OCI-LY1 (cell line): ENCODE results near the gene TRIP12.

ENCODE experiments used
- H2AFZ ChIP-seq: fragments of 200-600 bp; sonication (generic), shearing (Covaris generic); 2 replicates; pipeline ENCODE4 v1.6.0; 2014; ENCODE audit warnings: antibody characterized with exemption, mild to moderate bottlenecking, low read length
- H3F3A ChIP-seq: fragments of 200-600 bp; sonication (generic), shearing (Covaris generic); 2 replicates; pipeline ENCODE4 v1.6.0; 2014; ENCODE audit warnings: mild to moderate bottlenecking, antibody characterized with exemption, low read length, moderate library complexity; ENCODE audit not compliant: insufficient read depth
- H3K27ac ChIP-seq: fragments of 200-600 bp; sonication (generic); 2 replicates; pipeline ENCODE4 v1.5.1; 2014; ENCODE audit warnings: low read length, mixed run types, mild to moderate bottlenecking, low read depth; ENCODE audit not compliant: poor library complexity, severe bottlenecking
- H3K27me3 ChIP-seq: fragments of 200-600 bp; sonication (generic); 2 replicates; pipeline ENCODE4 v1.6.0; 2014; ENCODE audit warnings: antibody characterized with exemption, mild to moderate bottlenecking, low read length, moderate library complexity; ENCODE audit not compliant: insufficient read depth
- H3K36me3 ChIP-seq: fragments of 200-600 bp; sonication (generic); 2 replicates; pipeline ENCODE4 v1.6.1; 2014; ENCODE audit warnings: mild to moderate bottlenecking, antibody characterized with exemption, low read length, moderate library complexity, mixed read lengths; ENCODE audit not compliant: insufficient read depth
- H3K4me1 ChIP-seq: fragments of 200-600 bp; sonication (generic); 2 replicates; pipeline ENCODE4 v1.5.1; 2014; ENCODE audit warnings: mild to moderate bottlenecking, low read length, moderate library complexity; ENCODE audit not compliant: insufficient read depth, severe bottlenecking
- H3K4me2 ChIP-seq: fragments of 200-600 bp; sonication (generic), shearing (Covaris generic); 2 replicates; pipeline ENCODE4 v1.6.1; 2014; ENCODE audit warnings: low read length
- H3K4me3 ChIP-seq: fragments of 200-600 bp; sonication (generic); 2 replicates; pipeline ENCODE4 v1.5.1; 2014; ENCODE audit warnings: low read length, low read depth, mild to moderate bottlenecking, mixed read lengths; ENCODE audit not compliant: poor library complexity, severe bottlenecking
- H3K79me2 ChIP-seq: fragments of 200-600 bp; shearing (Covaris generic); 2 replicates; pipeline ENCODE4 v1.6.1; 2016; ENCODE audit warnings: mixed run types, low read length, mixed read lengths; ENCODE audit not compliant: insufficient read depth
- H3K9ac ChIP-seq: fragments of 200-600 bp; sonication (generic), shearing (Covaris generic); 2 replicates; pipeline ENCODE4 v1.6.1; 2014; ENCODE audit warnings: mild to moderate bottlenecking, low read length, mixed read lengths
- H3K9me2 ChIP-seq: fragments of 200-600 bp; sonication (generic), shearing (Covaris generic); 2 replicates; pipeline ENCODE4 v1.6.1; 2014; ENCODE audit warnings: low read depth, mild to moderate bottlenecking, low read length, mixed read lengths
- H3K9me3 ChIP-seq: fragments of 200-600 bp; shearing (Covaris generic); 2 replicates; pipeline ENCODE4 v1.6.1; 2014; ENCODE audit warnings: low read length, mixed read lengths
- H4K20me1 ChIP-seq: fragments of 200-600 bp; sonication (generic), shearing (Covaris generic); 2 replicates; pipeline ENCODE4 v1.6.0; 2016; ENCODE audit warnings: mild to moderate bottlenecking, low read length; ENCODE audit not compliant: insufficient read depth
- CTCF ChIP-seq: fragments of 200-600 bp; sonication (generic), shearing (Covaris generic); IDR thresholded peaks from 2 replicates; pipeline ENCODE4 v1.5.1; 2017; ENCODE audit warnings: mild to moderate bottlenecking, antibody characterized with exemption, low read length, moderate library complexity, mixed read lengths
- EZH2 ChIP-seq: fragments of 200-600 bp; sonication (generic), shearing (Covaris generic); IDR thresholded peaks from 2 replicates; pipeline ENCODE4 v1.8.0; 2017; ENCODE audit warnings: borderline replicate concordance, mixed run types, mild to moderate bottlenecking, antibody characterized with exemption, low read length, moderate library complexity, mixed read lengths

TRIP12 gene

GRCh38 chr2:229775614-229776313 is 146.0 kb downstream of the TRIP12 start:
- TF ChIP-seq CTCF (no peak), EZH2 (no peak)
- Histone ChIP-seq H3K27ac (no peak overlapping the region), H3F3A (no peaks in the 10 kb centered on the region), H3K4me1 (peaks cover 11% of the 10 kb centered on the region), H3K9me2 (no peaks in the 10 kb centered on the region), H3K4me3 (no peak overlapping the region), H3K9ac (no peak overlapping the region), H3K79me2 (no peaks in the 10 kb centered on the region), H3K36me3 (peaks cover 93% of the 10 kb centered on the region), H2AFZ (no peak overlapping the region), H4K20me1 (no peaks in the 10 kb centered on the region), H3K27me3 (no peaks in the 10 kb centered on the region), H3K9me3 (no peaks in the 10 kb centered on the region), H3K4me2 (no peak overlapping the region)

DNA sequence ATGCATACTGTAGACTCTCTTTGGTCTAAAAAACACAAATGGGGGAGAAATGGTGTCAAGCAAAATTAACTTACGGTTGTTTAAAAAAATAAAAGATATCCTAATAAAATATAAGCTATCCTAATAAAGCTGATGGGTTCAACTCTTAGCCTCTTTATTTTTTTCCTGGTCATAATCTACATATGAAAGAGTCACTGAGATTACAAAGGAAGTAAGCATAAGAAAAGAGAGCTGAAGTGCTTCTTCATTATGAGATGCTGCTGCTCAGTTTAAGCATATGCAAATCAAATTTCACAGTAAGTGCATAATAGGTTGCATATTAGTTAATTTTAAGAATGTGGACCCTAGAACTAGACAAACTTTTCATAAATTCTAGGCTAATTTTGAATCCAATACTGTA is 147.6 kb downstream of the TRIP12 start:
- Histone ChIP-seq H4K20me1 (no peaks in the 10 kb centered on the region), H3K9me3 (no peaks in the 10 kb centered on the region), H3K4me3 (no peak overlapping the region), H3K9ac (no peak overlapping the region), H3K9me2 (no peaks in the 10 kb centered on the region), H3K27ac (no peak overlapping the region), H2AFZ (no peak overlapping the region), H3K27me3 (no peaks in the 10 kb centered on the region), H3K79me2 (no peaks in the 10 kb centered on the region), H3F3A (no peaks in the 10 kb centered on the region), H3K4me1 (peaks cover 11% of the 10 kb centered on the region), H3K4me2 (no peak overlapping the region), H3K36me3 (peaks cover 91% of the 10 kb centered on the region)
- no peak for TF ChIP-seq CTCF
- TF ChIP-seq EZH2, result no peak

DNA sequence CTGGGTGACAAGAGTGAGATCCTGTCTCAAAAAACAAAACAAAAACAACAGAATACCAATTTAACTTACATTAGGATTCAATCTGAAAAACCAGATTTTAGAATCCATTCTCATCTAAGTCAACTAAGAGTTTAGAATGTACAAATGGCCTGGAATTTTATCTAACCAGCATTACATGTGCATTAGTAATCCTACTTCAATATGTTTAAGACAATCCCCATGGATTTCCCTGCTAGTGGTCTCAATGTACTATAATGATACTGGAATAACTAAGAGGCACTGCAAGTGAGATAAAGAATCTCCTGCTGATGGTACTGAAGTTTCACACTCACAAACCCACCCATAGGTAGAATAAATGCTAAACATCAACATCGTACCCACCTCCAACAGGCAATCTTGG is 153.6 kb downstream of the TRIP12 start:
- no peak overlapping the region for H3K9ac ChIP-seq
- H3K4me3 ChIP-seq, result no peak overlapping the region
- no peaks in the 10 kb centered on the region for H3K27me3 ChIP-seq
- no peaks in the 10 kb centered on the region for H3K9me3 ChIP-seq
- H4K20me1 ChIP-seq, result no peaks in the 10 kb centered on the region
- H3K4me2 ChIP-seq, result no peak overlapping the region
- no peak for TF ChIP-seq CTCF
- TF ChIP-seq EZH2, result no peak
- H3K27ac ChIP-seq, result no peak overlapping the region
- no peaks in the 10 kb centered on the region for H3K4me1 ChIP-seq
- H3K36me3 ChIP-seq, result peaks cover 95% of the 10 kb centered on the region
- no peak overlapping the region for H2AFZ ChIP-seq
- H3F3A ChIP-seq, result no peaks in the 10 kb centered on the region
- H3K9me2 ChIP-seq, result no peaks in the 10 kb centered on the region
- H3K79me2 ChIP-seq, result no peaks in the 10 kb centered on the region
